Neural crest cell (in vitro differentiated cells): ENCODE measurements around the gene SOD2. TPM values are rescaled to one million over a fixed set of nuclear protein-coding genes. Genes with fewer than 3 reads are reported as not detected.
"Not testable (repeated sequence)": the region's sequence is repeated elsewhere in the genome, so short reads cannot be mapped to it uniquely, and the experiment has no call there.

Experiments used
- DNase-seq: peaks from one replicate; pipeline ENCODE4 v3.0.0; 2021; ENCODE audit warnings: low read depth, mixed read lengths, low spot score
- H3K27ac Mint-ChIP-seq: one replicate; pipeline ENCODE4 v1.8.0; 2021; ENCODE audit warnings: mild to moderate bottlenecking, mixed read lengths; ENCODE audit not compliant: unreplicated experiment
- H3K27me3 Mint-ChIP-seq: 2 replicates; pipeline ENCODE4 v1.8.0; 2021; ENCODE audit warnings: low read depth, mild to moderate bottlenecking, mixed read lengths
- H3K36me3 Mint-ChIP-seq: 2 replicates; pipeline ENCODE4 v1.8.0; 2021; ENCODE audit warnings: low read depth, mild to moderate bottlenecking, mixed read lengths
- H3K4me1 Mint-ChIP-seq: 2 replicates; pipeline ENCODE4 v1.8.0; 2021; ENCODE audit warnings: mixed read lengths
- H3K4me3 Mint-ChIP-seq: one replicate; pipeline ENCODE4 v1.8.0; 2021; ENCODE audit warnings: mild to moderate bottlenecking, mixed read lengths
- H3K9me3 Mint-ChIP-seq: 2 replicates; pipeline ENCODE4 v1.8.0; 2021; ENCODE audit warnings: mixed read lengths
- CTCF ChIP-seq: fragments of 200-600 bp; sonication (generic); conservative IDR thresholded peaks from 2 replicates; pipeline ENCODE4 v1.5.0; 2021; ENCODE audit warnings: antibody characterized with exemption, mild to moderate bottlenecking
- long read RNA-seq: library from polyadenylated mRNA; unstranded; transcript quantifications from one replicate; pipeline ENCODE4 v2.0.0, GENCODE V29; 2020
- total RNA-seq: library from RNA; stranded (reverse); gene quantifications from 2 replicates; pipeline ENCODE4 v1.2.1, GENCODE V29; 2021

The SOD2 gene
- 91.9 and 96.7 TPM in 2 replicates for total RNA-seq
- long read RNA-seq, full-length matches to known transcripts: 34 of 40 reads
- long read RNA-seq, partial matches to known transcripts: 0 of 40 reads
- long read RNA-seq, other reads (novel, unspliced or antisense): 6 of 40 reads

DNA sequence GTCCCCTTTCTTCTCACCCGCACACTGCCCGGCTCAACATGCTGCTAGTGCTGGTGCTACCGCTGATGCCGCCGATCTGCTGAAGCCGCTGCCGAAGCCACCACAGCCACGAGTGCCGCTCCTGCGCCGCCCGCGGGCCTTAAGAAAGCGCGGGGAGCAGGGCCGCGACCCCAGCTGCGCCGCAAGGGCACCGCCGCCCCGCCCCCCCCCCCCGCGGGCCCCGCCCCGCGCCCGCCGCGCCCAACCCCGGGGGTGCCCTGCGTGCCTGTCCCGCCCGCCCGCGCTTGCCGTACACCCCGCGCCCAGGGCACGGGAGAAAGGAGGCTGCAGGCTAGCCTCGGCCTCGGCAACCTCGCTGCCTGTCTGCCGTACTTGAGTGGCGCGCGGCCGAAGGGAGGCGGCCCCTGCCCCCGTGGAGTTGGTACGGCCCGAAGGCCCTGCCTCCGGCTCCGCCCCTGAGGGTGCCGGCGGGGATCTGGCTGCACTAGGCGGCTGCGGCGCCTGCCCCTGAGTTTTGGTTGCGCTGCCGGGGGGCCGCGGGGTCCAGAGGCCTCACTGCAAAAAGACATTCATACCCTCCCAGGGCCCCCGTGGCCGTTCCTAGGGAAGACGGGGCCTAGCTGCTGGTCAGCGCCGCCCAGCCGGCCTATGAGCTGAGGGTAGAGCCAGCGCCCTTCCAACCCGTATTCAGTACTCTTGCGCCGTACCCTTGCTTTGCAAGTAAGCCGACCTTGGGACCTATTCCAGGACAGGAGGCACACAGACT lies at the start of gene SOD2:
SOD2 (minus strand) TSS at position 114 of the 766 bp plus-strand sequence; CDS start at position 40, 74 bp downstream.
- Mint-ChIP-seq H3K4me3 (peak within 1 kb of the TSS; percentile 95), H3K4me1 (peaks cover 29% of the 10 kb centered on the region), H3K9me3 (no peaks in the 10 kb centered on the region), H3K27me3 (no peaks in the 10 kb centered on the region), H3K36me3 (peaks cover 5% of the 10 kb centered on the region), H3K27ac (peak within 1 kb of the TSS; percentile 97)
- TF ChIP-seq CTCF: no peak
- DNase-seq: peak; percentile 80

DNA sequence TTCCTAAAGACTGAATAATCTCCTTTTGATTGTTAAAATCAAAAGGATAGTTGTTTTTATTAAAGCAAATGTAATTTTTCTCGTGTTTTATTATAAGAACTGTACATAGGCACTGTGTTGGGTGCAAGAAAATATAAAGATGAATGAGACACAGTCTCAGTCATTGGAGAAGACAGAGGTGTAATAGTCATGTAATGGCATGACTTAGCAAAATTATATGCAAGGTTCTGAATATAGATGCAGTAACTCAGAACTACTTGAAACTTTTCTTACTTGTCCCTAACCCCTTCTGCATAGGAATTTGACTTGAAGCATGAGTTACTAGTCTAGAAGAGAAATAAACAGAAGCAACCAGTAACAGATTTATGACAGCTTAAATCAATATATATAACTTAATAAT lies 49.1 kb upstream of the SOD2 start:
- no peaks in the 10 kb centered on the region for H3K9me3 Mint-ChIP-seq

GRCh38 chr6:159739341-159739740 lies 46.3 kb upstream of the SOD2 start:
- no peak overlapping the region for H3K4me3 Mint-ChIP-seq
- DNase-seq: no peak
- H3K27ac Mint-ChIP-seq: no peak overlapping the region
- no peak for TF ChIP-seq CTCF
- H3K4me1 Mint-ChIP-seq: no peaks in the 10 kb centered on the region
- no peaks in the 10 kb centered on the region for H3K27me3 Mint-ChIP-seq
- peaks cover 9% of the 10 kb centered on the region for H3K36me3 Mint-ChIP-seq
- no peaks in the 10 kb centered on the region for H3K9me3 Mint-ChIP-seq

More for the DNA sequence above, 49.1 kb upstream of the SOD2 start:
- no peak for TF ChIP-seq CTCF
- Mint-ChIP-seq H3K4me3 (no peak overlapping the region), H3K36me3 (peaks cover 17% of the 10 kb centered on the region), H3K27me3 (no peaks in the 10 kb centered on the region), H3K4me1 (no peaks in the 10 kb centered on the region), H3K27ac (no peak overlapping the region)
- DNase-seq: no peak

GRCh38 chr6:159736908-159737307 lies 43.9 kb upstream of the SOD2 start:
- H3K36me3 Mint-ChIP-seq: peaks cover 2% of the 10 kb centered on the region
- no peaks in the 10 kb centered on the region for H3K27me3 Mint-ChIP-seq
- no peaks in the 10 kb centered on the region for H3K9me3 Mint-ChIP-seq
- peaks cover 5% of the 10 kb centered on the region for H3K4me1 Mint-ChIP-seq
- DNase-seq: no peak
- no peak for TF ChIP-seq CTCF
- no peak overlapping the region for H3K4me3 Mint-ChIP-seq
- no peak overlapping the region for H3K27ac Mint-ChIP-seq

GRCh38 chr6:159733395-159733794 lies 40.4 kb upstream of the SOD2 start:
- not testable (repeated sequence) for H3K27ac Mint-ChIP-seq, H3K27me3 Mint-ChIP-seq, H3K36me3 Mint-ChIP-seq

GRCh38 chr6:159732550-159732949 lies 39.5 kb upstream of the SOD2 start:
- H3K27me3 Mint-ChIP-seq, H3K9me3 Mint-ChIP-seq, H3K36me3 Mint-ChIP-seq, DNase-seq, H3K27ac Mint-ChIP-seq: not testable (repeated sequence)
- peak overlapping the region; percentile 56 for H3K4me3 Mint-ChIP-seq
- H3K4me1 Mint-ChIP-seq: peaks cover 38% of the 10 kb centered on the region

More at GRCh38 chr6:159733395-159733794, 40.4 kb upstream of the SOD2 start:
- peaks cover 34% of the 10 kb centered on the region for H3K4me1 Mint-ChIP-seq
- H3K9me3 Mint-ChIP-seq, DNase-seq, H3K4me3 Mint-ChIP-seq: not testable (repeated sequence)
